GM19455 (cell line): ENCODE measurements around the gene ZNF653.
A peak's percentile ranks its signal among the peaks of the same experiment; 100 is the strongest.
"Not testable (repeated sequence)": the region's sequence is repeated elsewhere in the genome, so short reads cannot be mapped to it uniquely, and the experiment has no call there.

Source experiments
- ATAC-seq: cut with Tn5 transposase; IDR thresholded peaks from one replicate; pipeline ENCODE4 v1.9.1; 2021; ENCODE audit not compliant: unreplicated experiment

The ZNF653 gene

DNA sequence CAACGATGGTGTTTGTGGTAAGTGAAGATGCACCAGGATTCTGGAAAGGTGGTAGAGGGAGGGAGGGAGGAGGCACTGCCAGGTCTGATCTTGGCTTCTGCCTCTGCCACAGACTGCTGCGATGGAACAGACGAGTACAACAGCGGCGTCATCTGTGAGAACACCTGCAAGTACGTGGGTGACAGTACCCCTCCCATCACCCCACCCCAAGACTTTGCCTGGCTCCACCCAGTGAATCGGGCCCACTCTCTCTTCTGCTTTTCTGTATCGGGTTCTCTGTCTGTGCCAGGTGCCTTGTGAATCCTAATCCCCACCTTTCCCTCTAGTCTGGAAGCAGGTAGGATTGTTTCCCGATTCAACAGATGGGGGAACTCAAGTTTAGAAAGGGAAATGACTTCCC, 67.7 kb downstream of the ZNF653 start:
- ATAC-seq: no peak

DNA sequence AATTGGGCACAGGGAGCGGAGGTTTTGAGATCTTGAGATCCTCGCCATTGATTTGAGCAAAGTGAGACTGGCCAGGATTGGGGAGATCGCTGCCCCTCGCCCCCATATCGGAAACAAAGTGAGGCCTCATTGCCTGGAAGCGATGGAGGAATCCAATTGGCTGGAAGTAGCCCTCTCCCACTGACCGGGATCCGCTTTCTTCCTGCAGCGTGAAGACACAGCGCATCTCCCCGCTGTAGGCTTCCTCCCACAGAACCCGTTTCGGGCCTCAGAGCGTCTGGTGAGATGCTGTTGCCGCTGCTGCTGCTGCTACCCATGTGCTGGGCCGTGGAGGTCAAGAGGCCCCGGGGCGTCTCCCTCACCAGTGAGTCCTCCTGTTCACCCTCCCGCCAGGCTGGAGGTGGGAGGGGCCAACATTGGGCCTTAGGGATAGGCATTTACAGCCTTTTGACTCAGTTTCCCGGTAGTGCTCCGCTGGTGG, 69.8 kb downstream of the ZNF653 start:
- no peak for ATAC-seq

DNA sequence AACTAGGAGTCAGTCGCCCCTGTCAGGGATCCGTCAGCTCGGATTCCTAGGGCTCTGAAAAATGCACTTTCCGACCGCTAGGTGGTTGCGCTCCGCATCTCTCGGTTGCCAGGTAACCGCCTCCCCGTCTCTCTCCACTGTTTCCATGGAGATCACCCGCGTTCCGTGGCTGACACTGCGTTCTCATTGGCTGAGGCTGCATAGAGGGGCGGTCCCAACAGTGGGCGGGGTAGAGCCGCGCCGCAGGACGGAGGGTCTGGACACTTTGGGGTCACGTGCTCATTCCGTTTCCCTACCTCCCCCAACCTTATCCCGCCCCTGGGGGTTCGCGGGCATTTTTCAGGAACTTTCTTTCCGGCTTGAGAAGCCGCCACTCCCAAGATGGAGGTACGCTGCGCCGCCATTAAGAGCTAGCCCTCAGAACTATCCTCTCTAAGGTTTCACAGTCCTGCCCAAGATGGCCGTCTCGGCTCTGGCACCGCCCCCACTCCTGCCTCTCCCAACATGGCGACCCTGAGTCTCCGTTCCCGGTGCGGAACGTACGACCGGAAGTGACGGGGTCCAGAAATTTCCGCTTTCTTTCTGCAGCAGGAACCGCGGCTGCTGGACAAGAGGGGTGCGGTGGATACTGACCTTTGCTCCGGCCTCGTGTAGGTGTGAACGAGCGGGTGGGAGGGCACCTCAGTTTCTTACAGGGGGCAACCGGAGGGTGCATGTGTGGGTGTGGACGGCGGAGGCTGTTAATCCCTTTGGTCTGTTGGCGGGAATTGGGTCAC, 70.4 kb downstream of the ZNF653 start, which contains the start of the genes ODAD3 and PRKCSH:
TSS of gene ODAD3 (minus strand) at position 65 of the 776 bp plus-strand sequence. CDS start 105 bp downstream, outside the sequence.
TSS of gene PRKCSH (plus strand) at position 579 of the 776 bp plus-strand sequence. CDS start 483 bp downstream, outside the sequence.
- ATAC-seq: peak; percentile 88

DNA sequence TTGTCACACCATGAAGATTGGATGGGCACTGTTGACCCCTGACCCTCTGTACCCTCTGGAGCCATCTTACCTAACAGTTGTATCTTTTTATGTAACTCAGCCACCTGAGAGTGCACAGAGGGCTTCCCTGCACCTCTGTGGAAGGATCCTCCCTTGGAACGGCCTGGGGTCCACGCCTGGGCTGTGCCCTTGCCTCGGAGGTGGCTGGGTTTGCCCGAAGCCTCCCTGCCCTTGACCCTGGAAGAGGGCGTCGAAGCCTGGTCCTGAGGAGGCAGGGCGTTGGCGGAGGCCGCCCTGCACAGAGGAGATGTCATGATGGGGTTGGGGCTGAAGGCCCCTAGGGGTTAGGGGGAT, 71.0 kb downstream of the ZNF653 start:
- peak; percentile 26 for ATAC-seq

DNA sequence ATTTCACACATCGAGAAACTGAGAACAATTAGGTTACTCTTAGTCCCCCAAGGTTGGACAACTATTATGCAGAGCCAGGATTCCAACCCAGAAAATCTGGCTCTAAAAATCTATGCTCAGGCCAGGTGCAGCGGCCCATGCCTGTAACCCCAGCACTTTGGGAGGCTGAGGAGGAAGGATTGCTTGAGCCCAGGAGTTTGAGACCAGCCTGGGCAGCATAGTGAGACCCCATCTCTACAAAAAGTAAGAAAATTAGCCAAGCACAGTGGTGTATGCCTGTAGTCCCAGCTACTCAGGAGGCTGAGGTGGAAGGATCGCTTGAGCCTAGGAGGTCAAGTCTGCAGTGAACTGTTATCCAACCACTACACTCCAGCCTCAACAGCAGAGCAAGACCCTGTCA, 72.1 kb downstream of the ZNF653 start:
- not testable (repeated sequence) for ATAC-seq
